ENCODE data around the gene STIP1. TPM values are rescaled to one million over a fixed set of nuclear protein-coding genes. Genes with fewer than 3 reads are reported as not detected.
A peak's percentile ranks its signal among the peaks of the same experiment; 100 is the strongest.

Gene STIP1
- total RNA-seq, 1 experiment from 2014 or later: 297 TPM

DNA sequence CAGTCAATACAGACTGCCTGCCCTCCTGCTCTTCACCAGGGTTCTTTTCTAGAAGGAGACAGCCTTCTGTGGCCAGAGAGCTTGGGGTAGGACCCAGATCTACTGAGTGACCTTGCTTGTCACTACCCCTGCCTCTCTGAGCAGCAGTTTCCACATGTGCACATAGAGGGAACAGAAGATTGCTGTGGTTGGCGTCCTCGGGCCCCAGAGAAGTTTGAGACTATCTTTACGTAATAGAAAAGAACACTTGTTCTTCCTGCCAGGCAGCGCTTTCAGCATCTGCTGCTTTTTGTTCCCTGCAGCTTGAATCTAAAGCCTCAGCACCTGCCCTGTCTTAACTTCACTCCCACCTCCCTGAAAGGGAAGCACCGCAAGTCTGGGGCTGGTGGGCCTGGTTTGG, 53.0 kb downstream of the STIP1 start:
- H3K4me1 Mint-ChIP-seq (ENCODE audit: low read depth, unreplicated experiment): peaks cover 15% of the 10 kb centered on the region
- H3K4me3 Mint-ChIP-seq (ENCODE audit: unreplicated experiment): no peak overlapping the region
- Histone ChIP-seq H3K4me1 (peaks cover 24% of the 10 kb centered on the region), H3K36me3 (ENCODE audit: control insufficient read depth, insufficient read depth, low read length) (peaks cover 3% of the 10 kb centered on the region; the same call in 1 of the 2 replicates), H3K27me3 (replicated peaks; ENCODE audit: control insufficient read depth, insufficient read depth, low read length) (no peaks in the 10 kb centered on the region), H3K4me3 (ENCODE audit: low read depth, low read length) (no peak overlapping the region), H3K9me3 (no peaks in the 10 kb centered on the region)
- no peak overlapping the region for H3K27ac Mint-ChIP-seq (ENCODE audit: unreplicated experiment)
- TF ChIP-seq, protein P1, sequence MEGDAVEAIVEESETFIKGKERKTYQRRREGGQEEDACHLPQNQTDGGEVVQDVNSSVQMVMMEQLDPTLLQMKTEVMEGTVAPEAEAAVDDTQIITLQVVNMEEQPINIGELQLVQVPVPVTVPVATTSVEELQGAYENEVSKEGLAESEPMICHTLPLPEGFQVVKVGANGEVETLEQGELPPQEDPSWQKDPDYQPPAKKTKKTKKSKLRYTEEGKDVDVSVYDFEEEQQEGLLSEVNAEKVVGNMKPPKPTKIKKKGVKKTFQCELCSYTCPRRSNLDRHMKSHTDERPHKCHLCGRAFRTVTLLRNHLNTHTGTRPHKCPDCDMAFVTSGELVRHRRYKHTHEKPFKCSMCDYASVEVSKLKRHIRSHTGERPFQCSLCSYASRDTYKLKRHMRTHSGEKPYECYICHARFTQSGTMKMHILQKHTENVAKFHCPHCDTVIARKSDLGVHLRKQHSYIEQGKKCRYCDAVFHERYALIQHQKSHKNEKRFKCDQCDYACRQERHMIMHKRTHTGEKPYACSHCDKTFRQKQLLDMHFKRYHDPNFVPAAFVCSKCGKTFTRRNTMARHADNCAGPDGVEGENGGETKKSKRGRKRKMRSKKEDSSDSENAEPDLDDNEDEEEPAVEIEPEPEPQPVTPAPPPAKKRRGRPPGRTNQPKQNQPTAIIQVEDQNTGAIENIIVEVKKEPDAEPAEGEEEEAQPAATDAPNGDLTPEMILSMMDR (IDR thresholded peaks at IDR 0.05; ENCODE audit: insufficient read depth in 1 of 2, low read depth in 1 of 2, low read length in 1 of 2, severe bottlenecking in 1 of 2, unreplicated experiment in 1 of 2): no peak
- H3K9me3 Mint-ChIP-seq (ENCODE audit: unreplicated experiment): no peaks in the 10 kb centered on the region
- no TSS peak for BruUV-seq (replicated peaks)
- peaks cover 58% of the 10 kb centered on the region for H3K36me3 Mint-ChIP-seq (ENCODE audit: insufficient read depth, unreplicated experiment)
- ChIA-PET POLR2A (interaction anchor here (0.7 kb wide), 1 partner anchor 79 kb away, joined by 5 read pairs; the partner anchor contains the start of genes PRDX5 and TRMT112), CTCF (interaction anchor here (0.8 kb wide), 1 partner anchor 53 kb away, joined by 3 read pairs; the partner anchor contains the start of gene STIP1)
- no peak for DNase-seq
- no peaks in the 10 kb centered on the region for H3K27me3 Mint-ChIP-seq (ENCODE audit: insufficient read depth, unreplicated experiment)
- intact Hi-C loops (cut with micrococcal nuclease; ENCODE audit: unreplicated experiment): no loop called here

DNA sequence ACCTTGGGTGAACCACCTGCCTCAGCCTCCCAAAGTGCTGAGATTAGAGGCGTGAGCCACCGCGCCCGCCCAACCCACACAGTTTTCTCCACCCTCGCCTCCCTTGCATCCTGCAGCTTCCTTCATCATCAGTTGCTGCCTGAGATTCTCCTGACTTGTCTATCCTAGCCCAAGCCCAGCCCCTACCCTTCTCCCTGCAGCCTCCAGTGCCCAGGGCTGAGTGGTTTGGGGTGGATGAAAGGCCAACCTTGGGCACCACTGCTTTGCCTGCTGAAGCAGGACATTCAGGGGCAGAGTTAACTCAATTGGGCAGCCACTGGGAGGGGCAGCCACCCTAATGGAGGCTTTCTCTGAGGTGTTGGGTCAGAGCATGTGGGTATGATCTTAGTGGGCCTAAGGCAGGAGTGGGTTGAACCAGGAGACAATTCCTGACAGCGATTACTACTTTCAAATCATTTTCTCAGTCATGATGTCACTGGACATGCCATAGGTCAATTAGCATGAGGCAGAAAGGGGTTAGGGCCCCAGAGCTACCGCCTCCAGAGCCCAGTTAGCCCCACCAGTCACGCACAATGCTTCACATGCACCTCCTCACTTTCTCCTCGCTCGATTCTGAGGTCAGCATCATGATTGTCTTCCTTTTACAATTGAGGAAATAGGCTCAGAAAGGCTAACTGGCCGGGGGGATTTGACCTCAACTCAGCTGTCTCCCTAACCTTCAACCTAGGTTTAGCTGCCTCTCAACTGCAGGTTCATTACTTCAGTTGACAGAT, 53.9 kb downstream of the STIP1 start:
- peaks cover 15% of the 10 kb centered on the region for H3K4me1 Mint-ChIP-seq (ENCODE audit: low read depth, unreplicated experiment)
- Histone ChIP-seq H3K36me3 (ENCODE audit: control insufficient read depth, insufficient read depth, low read length) (peaks cover 3% of the 10 kb centered on the region; the same call in 1 of the 2 replicates), H3K9me3 (no peaks in the 10 kb centered on the region), H3K4me3 (ENCODE audit: low read depth, low read length) (peak overlapping the region; percentile 95), H3K27me3 (replicated peaks; ENCODE audit: control insufficient read depth, insufficient read depth, low read length) (no peaks in the 10 kb centered on the region), H3K4me1 (peaks cover 24% of the 10 kb centered on the region)
- peak overlapping the region; percentile 90 for H3K27ac Mint-ChIP-seq (ENCODE audit: unreplicated experiment)
- no peak for DNase-seq
- H3K4me3 Mint-ChIP-seq (ENCODE audit: unreplicated experiment): peak overlapping the region; percentile 88
- no peaks in the 10 kb centered on the region for H3K27me3 Mint-ChIP-seq (ENCODE audit: insufficient read depth, unreplicated experiment)
- CTCF ChIA-PET: no interaction called here
- POLR2A ChIA-PET: interaction anchor here (0.7 kb wide), 1 partner anchor 78 kb away, joined by 5 read pairs; the partner anchor contains the start of genes PRDX5 and TRMT112
- intact Hi-C loops (cut with micrococcal nuclease; ENCODE audit: unreplicated experiment): loop anchor here (2.0 kb wide), 1 partner anchor 65 kb away; the partner anchor contains the start of gene ESRRA
- H3K9me3 Mint-ChIP-seq (ENCODE audit: unreplicated experiment): no peaks in the 10 kb centered on the region
- TF ChIP-seq, protein P1 (IDR thresholded peaks at IDR 0.05; ENCODE audit: insufficient read depth in 1 of 2, low read depth in 1 of 2, low read length in 1 of 2, severe bottlenecking in 1 of 2, unreplicated experiment in 1 of 2): no peak
- BruUV-seq (replicated peaks): no TSS peak
- peaks cover 63% of the 10 kb centered on the region for H3K36me3 Mint-ChIP-seq (ENCODE audit: insufficient read depth, unreplicated experiment)

GRCh38 chr11:64240435-64241240, 54.7 kb downstream of the STIP1 start, which contains the start of gene FKBP2:
FKBP2 (plus strand) TSS chr11:64241095; CDS start chr11:64242388, 1,293 bp downstream.
- BruUV-seq (replicated peaks): TSS peak; percentile 92
- H3K9me3 ChIP-seq: no peaks in the 10 kb centered on the region
- TF ChIP-seq, protein P1 (IDR thresholded peaks at IDR 0.05; ENCODE audit: insufficient read depth in 1 of 2, low read depth in 1 of 2, low read length in 1 of 2, severe bottlenecking in 1 of 2, unreplicated experiment in 1 of 2): no peak
- peak; percentile 97 to 99 for DNase-seq
- Mint-ChIP-seq H3K9me3 (ENCODE audit: unreplicated experiment) (no peaks in the 10 kb centered on the region), H3K4me3 (ENCODE audit: unreplicated experiment) (peak within 1 kb of the TSS; percentile 88), H3K36me3 (ENCODE audit: insufficient read depth, unreplicated experiment) (peaks cover 61% of the 10 kb centered on the region), H3K4me1 (ENCODE audit: low read depth, unreplicated experiment) (peaks cover 15% of the 10 kb centered on the region), H3K27ac (ENCODE audit: unreplicated experiment) (peak within 1 kb of the TSS; percentile 90), H3K27me3 (ENCODE audit: insufficient read depth, unreplicated experiment) (no peaks in the 10 kb centered on the region)
- ChIA-PET CTCF (interaction anchor here (0.6 to 1.1 kb wide), 8 partner anchors 9 to 1182 kb away, joined by 3 to 13 read pairs (median 3); partner anchors contain the start of genes ESRRA and STIP1), POLR2A (interaction anchor here (0.5 to 1.6 kb wide), 14 partner anchors 10 to 1454 kb away, joined by 3 to 12 read pairs (median 4); partner anchors contain the start of genes DNAJC4, ESRRA, NUDT22 and SF1)
- H3K27me3 ChIP-seq (replicated peaks; ENCODE audit: control insufficient read depth, insufficient read depth, low read length): no peaks in the 10 kb centered on the region
- peaks cover 20% of the 10 kb centered on the region for H3K4me1 ChIP-seq
- intact Hi-C loops (cut with micrococcal nuclease; ENCODE audit: unreplicated experiment): loop anchor here (1.0 to 2.0 kb wide), 2 partner anchors 55 to 64 kb away; partner anchors contain the start of gene ESRRA
- peaks cover 3% of the 10 kb centered on the region; the same call in 1 of the 2 replicates for H3K36me3 ChIP-seq (ENCODE audit: control insufficient read depth, insufficient read depth, low read length)
- peak within 1 kb of the TSS; percentile 95 for H3K4me3 ChIP-seq (ENCODE audit: low read depth, low read length)

Measured in Caco-2 (cell line).